ENCODE measurements around the gene MPV17.

DNA sequence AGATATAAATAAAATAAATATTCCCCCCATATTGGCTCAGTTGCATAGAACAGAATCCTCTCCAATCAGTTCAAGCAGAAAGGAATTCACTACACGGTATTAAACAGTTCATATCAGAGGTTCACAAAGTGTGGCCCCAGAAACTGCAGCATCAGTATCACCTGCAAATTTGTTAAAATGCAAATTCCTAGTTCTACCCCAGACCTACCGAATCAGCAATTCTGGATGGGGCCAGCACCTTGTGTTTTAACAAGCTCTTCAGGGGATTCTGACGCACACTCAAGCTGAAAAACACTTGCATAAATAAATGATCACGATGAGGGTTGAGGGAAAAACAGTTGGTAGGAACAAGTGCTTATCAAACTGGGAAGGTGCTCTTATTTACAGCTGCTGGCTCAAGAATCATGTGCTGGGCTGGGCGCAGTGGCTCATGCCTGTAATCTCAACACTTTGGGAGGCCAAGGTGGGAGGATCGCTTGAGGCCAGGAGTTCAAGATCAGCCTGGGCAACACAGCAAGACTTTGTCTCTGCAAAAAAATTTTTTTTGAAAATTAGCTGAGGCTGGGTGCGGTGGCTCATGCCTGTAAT is 27.3 kb upstream of the MPV17 start:
- TF ChIP-seq POLR2A (IDR thresholded peaks at IDR 0.05; ENCODE audit: low read length) (no peak), GATA1 (IDR thresholded peaks at IDR 0.05; ENCODE audit: low read depth, low read length) (no peak)
